G401.6 (cell line): ENCODE results near the gene RASGEF1B.

Experiments
- FAIRE-seq: peaks from 2 replicates; lab custom pipeline; 2012; peaks lifted over from hg19 to GRCh38; lab: Jason Lieb, UNC

Gene RASGEF1B

GRCh38 chr4:81471588-81472280 lies at the start of gene RASGEF1B:
RASGEF1B (minus strand) TSS chr4:81471907; CDS start chr4:81459508, 12,399 bp downstream.
- FAIRE-seq = no peak

GRCh38 chr4:81519856-81520255 lies 48.1 kb upstream of the RASGEF1B start:
- FAIRE-seq = no peak

GRCh38 chr4:81519427-81519773 lies 47.7 kb upstream of the RASGEF1B start:
- FAIRE-seq = no peak

- FAIRE-seq = no peak
Measured at GRCh38 chr4:81518762-81519426, 47.2 kb upstream of the RASGEF1B start.

GRCh38 chr4:81516241-81516640 lies 44.5 kb upstream of the RASGEF1B start:
- FAIRE-seq = no peak

- FAIRE-seq = no peak
Measured at GRCh38 chr4:81512757-81513501, 41.2 kb upstream of the RASGEF1B start.

GRCh38 chr4:81512001-81512756 lies 40.5 kb upstream of the RASGEF1B start:
- no peak for FAIRE-seq

GRCh38 chr4:81510643-81511178 lies 39.0 kb upstream of the RASGEF1B start:
- no peak for FAIRE-seq

GRCh38 chr4:81509822-81510221 lies 38.1 kb upstream of the RASGEF1B start:
- FAIRE-seq = no peak

GRCh38 chr4:81509191-81509590 lies 37.5 kb upstream of the RASGEF1B start:
- no peak for FAIRE-seq

- no peak for FAIRE-seq
Measured at GRCh38 chr4:81508411-81509185, 36.9 kb upstream of the RASGEF1B start.

GRCh38 chr4:81507530-81507929 lies 35.8 kb upstream of the RASGEF1B start:
- no peak for FAIRE-seq

GRCh38 chr4:81506731-81507130 lies 35.0 kb upstream of the RASGEF1B start:
- no peak for FAIRE-seq

- FAIRE-seq = no peak
Measured at GRCh38 chr4:81505726-81506125, 34.0 kb upstream of the RASGEF1B start.

- no peak for FAIRE-seq
Measured at GRCh38 chr4:81505004-81505598, 33.4 kb upstream of the RASGEF1B start.

GRCh38 chr4:81504112-81505003 lies 32.7 kb upstream of the RASGEF1B start:
- no peak for FAIRE-seq

GRCh38 chr4:81503586-81503985 lies 31.9 kb upstream of the RASGEF1B start:
- no peak for FAIRE-seq

- FAIRE-seq = no peak
Measured at GRCh38 chr4:81502564-81502963, 30.9 kb upstream of the RASGEF1B start.

- FAIRE-seq = no peak
Measured at GRCh38 chr4:81499840-81500239, 28.1 kb upstream of the RASGEF1B start.

- FAIRE-seq = no peak
Measured at GRCh38 chr4:81498551-81499099, 26.9 kb upstream of the RASGEF1B start.
